Stromal cell of bone marrow (primary cell): ENCODE data around the gene GJC2.

Experiments used
- DNase-seq: peaks from one replicate; pipeline ENCODE4 v3.0.0-alpha.2; 2012; ENCODE audit warnings: low read depth

Gene GJC2

GRCh38 chr1:228114827-228115226 is 34.9 kb upstream of the GJC2 start:
- DNase-seq, result no peak

DNA sequence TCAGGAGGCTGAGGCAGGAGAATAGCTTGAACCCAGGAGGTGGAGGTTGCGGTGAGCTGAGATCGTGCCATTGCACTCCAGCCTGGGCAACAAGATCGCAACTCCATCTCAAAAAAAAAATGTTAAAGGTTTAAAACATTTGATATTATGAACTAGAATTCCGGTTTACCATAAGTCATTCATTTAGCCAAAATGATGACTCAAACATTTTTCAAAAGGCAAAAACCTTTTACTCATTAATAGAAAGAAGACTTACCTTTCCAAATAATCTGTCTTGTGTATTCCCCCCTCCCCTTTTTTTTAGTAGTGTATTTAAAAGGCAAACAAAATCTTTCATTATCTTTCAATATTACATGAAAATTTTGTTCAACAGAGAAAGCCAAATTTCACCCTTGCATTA is 32.4 kb upstream of the GJC2 start:
- no peak for DNase-seq

DNA sequence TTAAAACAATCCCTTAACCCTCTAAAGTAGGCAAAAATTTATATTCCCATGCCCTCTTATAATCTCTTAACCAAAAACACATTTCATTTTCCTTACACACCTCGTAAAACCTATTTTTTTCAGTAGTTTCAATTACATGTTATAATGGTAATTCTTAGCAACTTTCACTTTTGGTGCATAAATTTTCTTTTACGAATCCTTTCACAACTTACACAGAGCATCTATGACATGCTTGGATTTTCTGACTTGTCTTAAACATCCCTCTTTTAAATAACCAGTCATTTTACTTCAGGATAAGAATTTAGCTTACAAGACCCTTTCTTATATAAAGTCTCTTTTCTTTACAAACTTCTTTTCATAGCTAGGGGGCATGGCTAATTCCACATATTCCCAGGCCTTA is 31.7 kb upstream of the GJC2 start:
- no peak for DNase-seq

- no peak for DNase-seq
These were observed 29.4 kb upstream of the GJC2 start for GRCh38 chr1:228120351-228120750.

DNA sequence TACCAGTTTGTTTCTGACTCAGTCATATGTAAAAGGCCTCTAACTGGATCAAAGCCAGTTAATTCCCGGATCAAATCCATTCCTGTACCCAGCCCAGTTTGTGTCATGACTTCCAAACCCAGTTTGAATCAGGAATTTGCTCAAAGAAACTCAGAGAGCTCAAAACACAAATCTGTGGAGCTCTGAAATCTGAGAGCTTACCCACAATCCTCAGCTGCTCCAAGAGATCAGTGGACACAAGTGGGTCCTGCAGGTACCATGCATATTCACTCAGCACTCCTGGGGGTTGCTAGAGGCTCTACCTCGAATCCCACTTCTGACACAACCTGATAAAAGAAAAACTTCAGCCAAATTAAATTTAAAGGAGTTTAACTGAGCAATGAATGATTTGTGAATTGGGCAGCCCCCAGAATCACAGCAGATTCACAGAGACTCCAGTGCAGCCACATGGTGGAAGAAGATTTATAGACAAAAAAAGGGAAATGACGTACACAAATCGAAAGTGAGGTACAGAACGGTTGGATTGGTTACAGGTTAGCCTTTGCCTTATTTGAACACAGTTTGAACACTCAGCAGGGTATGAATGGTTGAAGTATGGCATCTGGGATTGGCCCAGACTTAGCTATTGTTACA is 28.8 kb upstream of the GJC2 start:
- peak; percentile 78 for DNase-seq

- DNase-seq, result no peak
These were observed 26.7 kb upstream of the GJC2 start for GRCh38 chr1:228122921-228123441.

GRCh38 chr1:228123505-228123904 is 26.2 kb upstream of the GJC2 start:
- DNase-seq, result no peak

DNA sequence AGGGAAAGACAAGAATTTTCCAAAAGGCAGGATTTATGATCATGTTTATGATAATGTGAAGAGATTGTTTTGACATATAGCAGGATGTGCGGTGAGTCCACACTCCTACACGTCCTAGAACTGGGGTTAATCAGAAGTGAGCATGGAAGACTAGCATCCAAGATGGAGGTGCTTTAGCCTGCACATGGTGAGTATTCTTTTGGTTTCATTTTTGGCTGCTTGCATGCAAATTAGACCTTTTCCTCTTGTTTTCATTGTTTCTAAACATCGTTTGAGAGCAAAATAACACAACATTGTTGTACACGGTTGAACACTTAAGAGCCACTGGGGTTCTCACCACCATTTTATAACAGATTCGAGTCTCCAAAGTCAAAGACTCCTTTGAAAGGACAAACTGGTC is 24.5 kb upstream of the GJC2 start:
- no peak for DNase-seq

- DNase-seq, result no peak
These were observed 18.0 kb upstream of the GJC2 start for GRCh38 chr1:228131766-228132165.

DNA sequence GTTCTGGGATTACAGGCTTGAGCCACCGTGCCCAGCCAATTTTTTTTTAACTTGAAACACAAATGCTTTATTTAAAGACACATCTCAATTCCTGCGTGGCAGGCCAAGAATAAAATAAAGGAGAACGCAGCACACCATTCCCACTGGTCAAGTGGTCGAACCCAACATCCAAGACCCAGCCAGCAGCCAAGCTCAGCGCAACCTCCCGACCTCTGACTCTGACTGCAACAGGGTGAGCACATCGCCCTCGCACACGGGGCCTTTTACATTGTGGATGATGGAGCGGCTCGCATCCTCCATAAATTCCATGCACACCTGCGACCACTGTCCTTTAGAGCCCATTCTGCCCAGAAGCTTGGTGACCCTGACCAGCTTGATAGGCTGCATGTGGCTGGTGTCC is 15.1 kb upstream of the GJC2 start:
- DNase-seq, result no peak

DNA sequence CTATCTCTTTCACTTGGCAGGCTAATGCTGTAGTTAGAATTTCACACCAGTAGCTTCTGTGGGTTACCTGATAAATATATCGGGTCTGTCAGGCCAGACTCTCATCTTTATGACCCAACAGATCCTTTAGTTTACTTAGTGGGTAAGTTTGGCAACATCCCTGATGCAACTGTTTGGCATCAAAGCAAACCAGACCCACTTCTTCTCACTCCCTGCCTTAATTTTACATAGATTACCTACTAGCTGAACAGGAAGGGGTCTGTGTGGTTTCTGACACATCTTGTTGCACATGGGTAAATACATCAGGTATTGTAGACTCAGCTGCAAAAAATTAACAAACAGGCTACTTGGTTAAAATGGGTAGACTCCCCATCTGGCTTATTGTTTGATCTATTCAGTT is 12.8 kb upstream of the GJC2 start:
- DNase-seq, result no peak

DNA sequence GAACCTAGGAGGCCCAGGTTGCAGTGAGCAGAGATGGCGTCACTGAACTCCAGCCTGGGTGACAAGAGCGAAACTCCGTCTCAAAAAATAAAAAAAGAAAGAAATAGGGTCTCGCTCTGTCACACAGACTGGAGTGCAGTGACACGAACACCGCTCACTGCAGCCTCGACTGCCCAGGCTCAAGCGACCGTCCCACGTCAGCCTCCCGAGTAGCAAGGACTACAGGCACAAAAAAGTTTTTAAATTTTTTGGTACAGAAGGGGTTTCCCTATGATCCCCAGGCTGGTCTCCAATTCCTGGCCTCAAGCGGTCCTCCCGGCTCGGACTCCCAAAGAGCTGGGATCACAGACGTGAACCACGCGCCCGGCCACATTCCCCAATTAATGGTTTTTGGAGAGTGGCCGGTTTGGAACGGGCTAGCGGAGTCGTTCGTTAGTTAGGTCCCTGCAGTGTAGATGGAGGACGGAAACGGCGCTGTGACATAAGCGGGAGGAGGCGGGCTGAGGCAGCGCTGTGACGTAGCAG is 10.3 kb upstream of the GJC2 start:
- no peak for DNase-seq

GRCh38 chr1:228139931-228140723 is 9.6 kb upstream of the GJC2 start, which contains the start of gene GUK1:
Gene GUK1, plus strand, starts transcription at chr1:228140279. Its CDS starts 24 bp downstream, at chr1:228140303.
- DNase-seq, result peak; percentile 97

DNA sequence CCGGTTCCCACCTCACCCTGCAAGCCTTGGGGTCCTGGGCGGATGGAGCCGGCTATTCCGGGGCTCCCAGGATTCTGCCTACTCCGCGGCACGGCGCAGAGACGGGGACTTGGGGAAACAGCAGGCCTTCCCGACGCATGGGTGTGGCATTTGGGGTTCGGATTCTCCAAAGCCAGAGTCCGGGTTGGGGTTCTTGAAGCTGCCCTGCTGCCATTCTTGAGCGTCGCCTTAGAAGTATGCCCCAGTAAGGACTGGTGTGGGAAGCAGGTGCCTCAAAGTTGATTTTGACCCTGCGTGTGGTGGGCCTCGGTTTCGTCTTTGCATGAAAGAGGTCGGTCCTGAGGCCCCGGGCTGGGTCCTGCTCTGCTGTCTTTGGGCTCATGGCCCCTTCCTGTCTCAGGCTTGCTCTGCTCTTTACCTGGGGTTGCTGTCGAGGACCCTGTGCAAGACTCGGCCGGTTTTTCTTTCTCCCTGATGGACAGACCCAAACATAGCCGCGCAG is 9.0 kb upstream of the GJC2 start:
- DNase-seq, result no peak

- peak; percentile 55 for DNase-seq
These were observed 8.3 kb upstream of the GJC2 start for GRCh38 chr1:228141226-228142044.

DNA sequence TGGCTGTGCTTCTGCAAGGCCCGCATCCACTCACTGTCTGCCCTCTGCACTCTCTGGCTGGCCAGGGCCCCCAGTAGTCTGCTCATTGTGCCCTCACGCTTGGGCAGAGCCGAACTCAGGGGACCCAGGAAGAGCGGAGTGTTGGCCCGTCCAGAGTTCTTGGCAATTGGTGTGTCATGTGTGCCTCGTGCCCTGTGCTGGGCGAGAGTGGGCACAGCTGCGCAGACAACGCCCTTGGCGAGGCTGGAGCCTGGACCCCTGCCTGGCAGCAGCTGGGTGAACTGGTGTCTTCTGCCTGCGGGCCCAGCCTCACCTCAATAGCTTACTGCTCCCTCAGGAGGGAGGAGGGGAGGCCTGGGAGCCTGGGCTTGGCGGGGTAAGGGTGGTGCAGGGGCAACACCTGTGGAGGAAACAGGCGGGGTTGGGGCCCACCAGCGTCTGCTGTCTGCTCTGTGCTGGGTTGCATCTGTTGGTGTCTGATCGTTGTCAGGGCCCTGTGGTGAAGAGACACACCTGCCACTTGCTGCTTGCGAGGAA is 7.5 kb upstream of the GJC2 start:
- no peak for DNase-seq

DNA sequence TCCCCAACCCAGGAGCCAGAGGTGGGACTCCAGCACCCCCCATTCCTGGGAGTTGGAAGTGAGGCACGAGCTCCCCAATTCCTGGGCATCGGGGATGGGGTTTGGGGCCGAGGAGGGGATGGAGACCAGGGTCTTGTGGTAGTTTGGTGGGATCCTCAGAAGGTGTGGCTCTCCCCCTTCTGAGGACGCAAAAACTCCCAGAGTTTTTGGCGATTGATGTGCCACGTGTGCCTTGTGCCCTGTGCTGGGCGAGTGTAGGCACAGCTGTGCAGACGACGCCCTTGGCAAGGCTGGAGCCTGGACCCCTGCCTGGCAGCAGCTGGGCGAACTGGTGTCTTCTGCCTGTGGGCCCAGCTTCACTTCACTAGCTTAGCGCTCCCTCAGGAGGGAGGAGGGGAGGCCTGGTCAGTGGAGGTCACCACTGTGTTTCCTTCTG is 7.0 kb upstream of the GJC2 start:
- DNase-seq, result no peak

GRCh38 chr1:228143480-228144192 is 6.1 kb upstream of the GJC2 start:
- no peak for DNase-seq

GRCh38 chr1:228144193-228144992 is 5.3 kb upstream of the GJC2 start:
- DNase-seq, result no peak

DNA sequence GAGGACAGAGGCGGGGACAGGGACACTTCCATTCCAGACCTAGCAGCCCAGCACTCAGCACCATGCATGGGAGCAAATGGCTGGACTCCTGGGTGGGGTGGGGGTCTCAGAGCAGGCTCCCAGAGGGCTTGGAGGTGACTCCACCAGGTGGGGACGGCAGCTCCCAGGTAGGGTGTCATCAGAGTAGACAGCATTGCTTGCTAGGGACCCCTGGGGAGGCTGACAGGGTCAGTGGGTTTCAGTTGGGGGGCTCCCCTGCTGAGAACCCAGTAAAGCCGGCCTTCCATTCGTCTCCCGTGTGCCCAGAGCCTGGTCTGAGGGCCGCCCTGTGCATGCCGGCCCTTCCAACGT is 4.8 kb upstream of the GJC2 start:
- DNase-seq, result no peak
